HG03558 (cell line): ENCODE data around the gene TRIM24.

ENCODE experiments used
- ATAC-seq: cut with Tn5 transposase; IDR thresholded peaks from one replicate; pipeline ENCODE4 v1.9.1; 2021; ENCODE audit warnings: moderate number of reproducible peaks; ENCODE audit not compliant: unreplicated experiment; ENCODE audit errors: extremely low read depth

The TRIM24 gene

GRCh38 chr7:138607216-138608126, 147.4 kb downstream of the TRIM24 start:
- no peak for ATAC-seq

GRCh38 chr7:138608275-138608674, 148.2 kb downstream of the TRIM24 start:
- no peak for ATAC-seq

- ATAC-seq, result no peak
Observed at GRCh38 chr7:138610671-138611170, 150.7 kb downstream of the TRIM24 start.

- ATAC-seq, result no peak
Observed at GRCh38 chr7:138613630-138614029, 153.6 kb downstream of the TRIM24 start.

- ATAC-seq, result no peak
Observed at GRCh38 chr7:138616085-138616484, 156.0 kb downstream of the TRIM24 start.

- no peak for ATAC-seq
Observed at GRCh38 chr7:138618506-138618905, 158.4 kb downstream of the TRIM24 start.

- no peak for ATAC-seq
Observed at GRCh38 chr7:138618933-138619332, 158.9 kb downstream of the TRIM24 start.

GRCh38 chr7:138622841-138623240, 162.8 kb downstream of the TRIM24 start:
- ATAC-seq, result no peak

- ATAC-seq, result no peak
Observed at GRCh38 chr7:138625084-138625848, 165.2 kb downstream of the TRIM24 start.

GRCh38 chr7:138625849-138626230, 165.8 kb downstream of the TRIM24 start:
- no peak for ATAC-seq

GRCh38 chr7:138626846-138627245, 166.8 kb downstream of the TRIM24 start:
- ATAC-seq, result no peak

- no peak for ATAC-seq
Observed at GRCh38 chr7:138627361-138627760, 167.3 kb downstream of the TRIM24 start.

- no peak for ATAC-seq
Observed at GRCh38 chr7:138630059-138630610, 170.1 kb downstream of the TRIM24 start.

GRCh38 chr7:138632384-138632783, 172.3 kb downstream of the TRIM24 start:
- no peak for ATAC-seq

- ATAC-seq, result no peak
Observed at GRCh38 chr7:138632826-138633602, 173.0 kb downstream of the TRIM24 start.
